T47D (cell line): ENCODE measurements around the gene ABHD13.
A peak's percentile ranks its signal among the peaks of the same experiment; 100 is the strongest.
"Not testable (repeated sequence)": the region's sequence is repeated elsewhere in the genome, so short reads cannot be mapped to it uniquely, and the experiment has no call there.

Experiments used
- DNase-seq, 2 experiments: peaks; one replicate each; pipeline versions ENCODE4 v3.0.0 to v3.0.0-alpha.2; 2011 to 2012; ENCODE audit warnings: low read depth in 1 of 2, low spot score in 1 of 2
- JUND ChIP-seq: IDR thresholded peaks from 2 replicates; pipeline ENCODE4 v1.6.1; 2012; ENCODE audit warnings: low read depth
- in situ Hi-C: cut with HindIII; loops from 2 replicates; pipeline ENCODE4 v1.10.0; 2016; ENCODE audit warnings: low sequenced_read_pairs, low pct_unique_long_range_greater_than_20kb

Gene ABHD13

GRCh38 chr13:108249150-108249549, 31.0 kb downstream of the ABHD13 start:
- TF ChIP-seq JUND = no peak
- no peak for DNase-seq
- in situ Hi-C loops = no loop called here

- DNase-seq = no peak
- TF ChIP-seq JUND = no peak
- in situ Hi-C loops = no loop called here
Observed at GRCh38 chr13:108257248-108257647, 39.1 kb downstream of the ABHD13 start.

- TF ChIP-seq JUND = no peak
- no peak for DNase-seq
- in situ Hi-C loops = no loop called here
Observed at GRCh38 chr13:108263621-108264355, 45.6 kb downstream of the ABHD13 start.

GRCh38 chr13:108266321-108266990, 48.3 kb downstream of the ABHD13 start:
- no peak for TF ChIP-seq JUND
- in situ Hi-C loops = no loop called here
- no peak for DNase-seq

GRCh38 chr13:108267347-108267746, 49.2 kb downstream of the ABHD13 start:
- TF ChIP-seq JUND = no peak
- in situ Hi-C loops = no loop called here
- no peak for DNase-seq

GRCh38 chr13:108267855-108268254, 49.7 kb downstream of the ABHD13 start:
- in situ Hi-C loops = not testable (repeated sequence)

GRCh38 chr13:108268466-108269112, 50.4 kb downstream of the ABHD13 start:
- DNase-seq = no peak
- in situ Hi-C loops = no loop called here
- TF ChIP-seq JUND = no peak

More at GRCh38 chr13:108267855-108268254, 49.7 kb downstream of the ABHD13 start:
- DNase-seq = not testable (repeated sequence)

- peak in 1 of 2 experiments; percentile 14 for DNase-seq
- in situ Hi-C loops = no loop called here
- TF ChIP-seq JUND = no peak
Observed at GRCh38 chr13:108269601-108270328, 51.6 kb downstream of the ABHD13 start, which contains the start of gene TNFSF13B. TSS of gene TNFSF13B (plus strand) at chr13:108269718. CDS start at chr13:108269896, 178 bp downstream.

- in situ Hi-C loops = no loop called here
- no peak for DNase-seq
- no peak for TF ChIP-seq JUND
Observed at GRCh38 chr13:108270442-108270841, 52.2 kb downstream of the ABHD13 start.

GRCh38 chr13:108272333-108272732, 54.1 kb downstream of the ABHD13 start:
- DNase-seq = no peak
- TF ChIP-seq JUND = no peak
- in situ Hi-C loops = no loop called here

GRCh38 chr13:108273429-108274118, 55.4 kb downstream of the ABHD13 start:
- no peak for DNase-seq
- TF ChIP-seq JUND = no peak
- in situ Hi-C loops = no loop called here

- no peak for TF ChIP-seq JUND
- in situ Hi-C loops = no loop called here
- no peak for DNase-seq
Observed at GRCh38 chr13:108274718-108275117, 56.5 kb downstream of the ABHD13 start.
